GM10847 (cell line): ENCODE measurements around the gene SIGLEC9.

ENCODE experiments used
- POLR2A ChIP-seq: IDR thresholded peaks from 2 replicates; pipeline ENCODE4 v1.6.1; 2011; ENCODE audit not compliant: insufficient read length; ENCODE audit errors: extremely low read depth

Gene SIGLEC9

DNA sequence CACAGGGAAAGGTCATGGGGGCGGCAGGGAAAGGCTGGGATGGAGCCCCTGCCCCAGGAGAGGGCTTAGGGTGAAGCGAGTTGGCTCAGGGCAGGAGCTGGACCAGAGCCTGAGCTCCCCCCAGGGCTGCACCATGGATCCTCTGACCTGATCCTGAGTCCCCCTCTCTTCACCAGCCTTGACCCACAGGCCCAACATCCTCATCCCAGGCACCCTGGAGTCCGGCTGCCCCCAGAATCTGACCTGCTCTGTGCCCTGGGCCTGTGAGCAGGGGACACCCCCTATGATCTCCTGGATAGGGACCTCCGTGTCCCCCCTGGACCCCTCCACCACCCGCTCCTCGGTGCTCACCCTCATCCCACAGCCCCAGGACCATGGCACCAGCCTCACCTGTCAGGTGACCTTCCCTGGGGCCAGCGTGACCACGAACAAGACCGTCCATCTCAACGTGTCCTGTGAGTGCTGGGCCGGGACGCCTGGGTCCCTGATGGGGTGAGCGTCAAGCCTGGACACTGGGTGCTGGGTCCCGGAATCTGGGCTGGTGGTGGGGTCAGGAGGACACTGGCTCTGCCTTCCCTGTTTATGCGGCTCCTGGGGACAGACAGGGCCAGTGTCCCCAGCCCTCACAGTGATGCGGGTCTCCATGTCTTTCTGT is 842 bp downstream of the SIGLEC9 start:
- TF ChIP-seq POLR2A = no peak

DNA sequence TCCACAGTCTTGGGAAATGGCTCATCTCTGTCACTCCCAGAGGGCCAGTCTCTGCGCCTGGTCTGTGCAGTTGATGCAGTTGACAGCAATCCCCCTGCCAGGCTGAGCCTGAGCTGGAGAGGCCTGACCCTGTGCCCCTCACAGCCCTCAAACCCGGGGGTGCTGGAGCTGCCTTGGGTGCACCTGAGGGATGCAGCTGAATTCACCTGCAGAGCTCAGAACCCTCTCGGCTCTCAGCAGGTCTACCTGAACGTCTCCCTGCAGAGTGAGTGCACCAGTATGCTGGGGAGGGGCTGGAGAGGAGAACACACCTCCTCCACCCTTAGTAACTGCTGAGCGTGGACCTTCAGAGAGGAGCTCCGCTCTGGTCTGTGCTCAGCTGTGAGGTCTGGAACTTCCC is 2.3 kb downstream of the SIGLEC9 start:
- no peak for TF ChIP-seq POLR2A

DNA sequence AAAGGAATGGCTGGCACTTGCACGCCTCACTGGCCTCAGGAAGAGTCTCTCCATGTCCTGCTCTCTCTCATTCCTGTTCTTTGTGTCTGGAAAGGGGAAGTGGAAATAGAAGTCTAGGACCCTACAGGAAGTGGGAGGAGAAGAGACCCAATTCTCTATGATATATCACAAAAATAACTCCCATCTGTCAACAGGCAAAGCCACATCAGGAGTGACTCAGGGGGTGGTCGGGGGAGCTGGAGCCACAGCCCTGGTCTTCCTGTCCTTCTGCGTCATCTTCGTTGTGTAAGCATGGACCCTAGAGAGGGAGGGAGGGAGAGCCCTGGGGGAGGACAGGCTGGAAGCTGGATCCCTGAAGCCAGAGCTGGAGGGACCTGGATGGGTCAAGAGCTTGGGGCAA is 3.0 kb downstream of the SIGLEC9 start:
- TF ChIP-seq POLR2A = no peak

DNA sequence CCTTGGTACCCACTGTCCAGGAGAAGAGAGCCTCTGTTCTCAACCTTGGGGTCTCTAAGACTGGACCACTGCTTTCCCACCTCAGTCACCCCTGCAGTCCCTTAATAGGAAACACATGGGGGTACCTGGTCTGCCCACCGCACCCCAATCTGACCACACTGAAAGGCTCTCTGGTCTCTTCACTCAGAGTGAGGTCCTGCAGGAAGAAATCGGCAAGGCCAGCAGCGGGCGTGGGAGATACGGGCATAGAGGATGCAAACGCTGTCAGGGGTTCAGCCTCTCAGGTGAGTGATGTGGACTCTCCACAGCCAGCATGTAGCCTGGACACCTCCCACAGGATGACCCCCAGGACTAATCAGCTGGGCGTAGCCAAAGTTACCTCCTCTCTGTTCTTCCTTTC is 3.5 kb downstream of the SIGLEC9 start:
- TF ChIP-seq POLR2A = no peak

DNA sequence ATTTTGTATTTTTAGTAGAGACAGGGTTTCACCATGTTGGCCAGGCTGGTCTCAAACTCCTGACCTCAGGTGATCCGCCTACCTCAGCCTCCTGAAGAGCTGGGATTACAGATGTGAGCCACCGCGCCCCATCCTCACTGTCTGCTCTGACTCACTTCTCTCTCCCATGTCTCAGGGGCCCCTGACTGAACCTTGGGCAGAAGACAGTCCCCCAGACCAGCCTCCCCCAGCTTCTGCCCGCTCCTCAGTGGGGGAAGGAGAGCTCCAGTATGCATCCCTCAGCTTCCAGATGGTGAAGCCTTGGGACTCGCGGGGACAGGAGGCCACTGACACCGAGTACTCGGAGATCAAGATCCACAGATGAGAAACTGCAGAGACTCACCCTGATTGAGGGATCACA is 5.0 kb downstream of the SIGLEC9 start:
- TF ChIP-seq POLR2A = no peak

DNA sequence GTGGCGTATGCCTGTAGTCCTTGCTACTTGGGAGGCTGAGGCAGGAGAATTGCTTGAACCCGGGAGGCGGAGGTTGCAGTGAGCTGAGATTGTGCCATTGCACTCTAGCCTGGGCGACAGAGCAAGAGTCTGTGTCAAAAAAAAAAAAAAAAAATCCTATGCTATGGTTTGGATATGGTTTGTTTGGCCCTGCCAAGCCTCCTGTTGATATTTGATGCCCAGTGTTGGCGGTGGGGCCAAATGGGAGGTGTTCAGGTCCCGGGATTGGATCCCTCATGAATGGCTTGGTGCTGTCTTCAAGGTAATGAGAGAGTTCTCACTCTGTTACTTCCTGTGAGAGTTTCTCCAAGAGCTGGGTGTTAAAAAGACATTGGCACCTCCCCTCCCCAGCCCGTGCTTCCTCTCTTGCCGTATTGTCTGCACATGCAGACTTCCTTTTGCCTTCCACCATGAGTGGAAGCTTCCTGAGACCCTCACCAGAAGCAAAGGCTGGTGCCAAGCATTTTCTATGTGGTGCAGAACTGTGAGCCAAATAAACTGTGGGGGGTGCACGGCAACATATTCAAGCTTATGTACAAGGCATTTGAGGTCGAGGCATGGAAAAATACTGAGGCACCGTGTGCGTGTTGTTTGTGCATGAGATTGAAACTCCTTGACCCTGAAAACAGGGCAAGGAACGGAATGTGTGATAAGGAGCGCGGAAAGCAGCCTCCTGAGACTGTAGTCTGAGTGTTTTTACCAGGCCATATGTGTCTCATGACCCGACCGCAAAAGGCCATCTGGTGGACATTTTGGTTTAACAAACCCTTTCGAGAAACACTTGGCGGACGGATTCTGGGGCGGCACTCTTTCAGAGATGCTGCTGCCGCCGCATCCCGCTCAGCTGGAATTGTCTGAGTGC is 7.3 kb downstream of the SIGLEC9 start:
- TF ChIP-seq POLR2A = no peak

DNA sequence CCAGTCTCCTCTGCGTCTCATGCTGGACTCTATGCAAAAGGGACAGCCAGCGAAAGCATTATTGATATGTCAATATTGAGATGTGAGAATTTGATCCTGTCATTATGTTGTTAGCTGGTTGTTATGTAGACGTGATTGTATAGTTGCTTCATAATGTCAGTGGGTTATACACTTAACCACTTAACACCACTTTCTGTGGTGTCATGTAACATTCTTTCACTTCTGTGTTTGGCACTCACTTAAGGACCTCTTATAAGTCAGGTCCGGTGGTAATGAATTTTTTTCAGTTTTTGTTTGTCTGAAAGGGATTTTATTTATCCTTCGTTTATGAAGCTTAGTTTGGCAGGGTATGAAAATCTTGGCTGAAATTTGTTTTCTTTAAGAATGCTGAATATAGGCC is 10.3 kb downstream of the SIGLEC9 start:
- no peak for TF ChIP-seq POLR2A

DNA sequence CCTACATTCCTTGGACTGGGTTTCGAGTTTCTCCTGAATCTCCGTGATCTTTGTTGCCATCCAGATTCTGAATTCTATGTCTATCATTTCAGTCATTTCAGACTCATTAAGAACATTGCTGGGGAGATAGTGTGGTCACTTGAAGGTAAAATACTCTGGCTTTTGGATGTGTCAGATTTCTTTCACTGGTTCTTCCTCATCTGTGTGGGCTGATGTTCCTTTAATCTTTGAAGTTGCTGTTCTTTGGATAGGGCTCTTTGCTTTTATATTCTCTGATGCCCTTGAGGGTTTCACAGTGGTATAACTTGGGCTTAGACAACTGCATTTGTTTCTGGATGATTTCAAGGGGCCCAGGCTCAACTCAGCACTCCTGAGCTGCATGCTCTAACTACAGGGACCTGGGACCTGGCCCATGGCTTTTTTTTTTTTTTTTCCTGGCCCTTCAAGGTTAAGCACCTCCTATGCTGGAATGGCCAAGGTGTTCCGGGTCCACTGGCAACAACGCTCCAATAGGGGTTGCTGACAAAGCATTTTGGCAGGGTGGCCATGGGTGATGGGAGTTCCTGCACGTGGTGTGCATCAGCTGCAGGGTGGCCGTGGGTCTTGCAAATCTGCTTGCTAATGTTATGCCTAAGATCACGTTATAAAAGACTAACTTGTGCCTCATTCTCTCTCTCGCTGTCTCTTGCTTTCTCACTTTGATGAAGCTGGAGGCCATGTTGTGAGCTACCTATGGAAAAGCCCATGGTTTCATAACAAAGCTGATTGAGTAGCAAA is 11.5 kb downstream of the SIGLEC9 start:
- TF ChIP-seq POLR2A = no peak

DNA sequence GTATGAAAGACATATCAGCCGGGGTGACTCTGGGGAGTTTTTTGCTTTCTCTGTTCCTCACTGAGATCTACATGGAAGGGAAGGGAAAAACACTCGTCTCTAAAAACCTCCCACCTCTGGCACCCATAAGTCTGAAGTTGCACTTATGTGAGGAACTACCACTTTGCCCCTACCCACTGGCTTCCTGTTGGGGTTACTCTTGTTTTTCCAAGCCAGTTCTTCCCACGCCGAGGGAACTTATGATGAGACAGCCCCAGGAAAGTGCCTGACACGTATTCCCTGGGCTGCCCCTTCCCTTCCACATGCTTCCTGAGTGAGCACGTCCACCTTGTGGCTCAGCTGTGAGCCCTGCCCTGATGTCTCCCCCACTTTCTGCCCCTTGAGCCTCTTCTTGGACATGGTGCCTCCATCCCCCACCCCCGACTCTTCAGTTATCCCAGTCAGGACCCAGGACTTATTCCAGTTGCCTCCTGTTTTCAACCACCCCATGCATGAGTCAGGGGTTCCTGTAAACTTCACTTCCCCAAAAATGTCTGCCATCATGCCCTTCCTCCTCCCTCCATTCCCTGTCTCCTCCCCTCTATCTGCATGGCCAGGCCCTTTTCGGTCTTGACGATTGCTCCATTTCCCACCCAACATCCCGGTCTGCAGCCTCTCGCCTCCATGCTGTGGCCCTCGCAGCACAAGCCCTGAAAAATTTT is 12.3 kb downstream of the SIGLEC9 start:
- TF ChIP-seq POLR2A = no peak

DNA sequence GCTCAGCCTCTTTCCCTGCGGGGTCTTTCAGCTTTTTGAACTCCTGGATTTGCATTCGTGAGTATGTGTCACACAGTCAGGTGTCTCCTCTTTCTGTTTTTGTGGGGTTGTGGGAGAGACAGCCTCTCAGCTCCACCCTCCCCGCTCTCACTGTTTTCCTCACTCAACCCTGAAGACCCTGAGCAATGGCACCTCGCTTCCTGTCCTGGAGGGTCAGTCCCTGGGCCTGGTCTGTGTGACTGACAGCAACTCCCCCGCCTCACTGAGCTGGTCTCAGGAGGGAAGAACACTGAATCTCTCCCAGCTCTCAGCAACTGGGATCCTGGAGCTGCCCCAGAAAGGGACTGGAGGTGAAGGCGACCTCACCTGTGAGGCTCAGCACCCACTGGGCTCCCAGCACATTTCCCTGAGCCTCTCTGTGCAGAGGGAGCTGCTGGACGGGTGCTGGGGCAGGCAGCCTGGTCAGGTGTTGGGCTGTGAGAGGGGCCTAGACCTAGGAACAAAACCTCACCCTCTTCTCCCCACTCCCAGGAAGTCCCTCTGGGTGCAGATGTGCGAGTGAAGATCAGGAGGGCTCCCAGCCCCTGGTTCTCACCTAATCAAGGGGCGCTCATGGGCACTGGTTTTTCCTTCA is 13.2 kb downstream of the SIGLEC9 start:
- no peak for TF ChIP-seq POLR2A

DNA sequence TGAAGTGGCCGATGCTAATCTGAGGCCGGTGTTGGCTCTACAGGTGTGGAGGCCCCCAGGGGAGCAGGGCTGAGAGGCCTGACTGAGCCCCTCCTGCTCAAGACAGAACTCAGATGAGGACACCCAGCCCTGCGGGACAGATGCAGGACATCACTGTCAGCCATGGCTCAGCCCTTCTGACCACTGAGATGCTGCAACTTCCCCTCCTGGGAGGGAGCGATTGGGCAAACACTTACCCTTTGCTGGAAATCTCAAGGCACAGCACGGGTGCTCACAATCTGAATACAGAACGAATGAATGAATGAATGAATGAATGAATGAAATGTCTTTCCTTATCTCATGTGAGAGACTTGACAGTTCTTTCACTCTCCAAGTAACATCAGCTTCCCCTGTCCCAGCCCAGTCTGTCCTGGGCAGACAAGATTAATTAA is 13.9 kb downstream of the SIGLEC9 start:
- no peak for TF ChIP-seq POLR2A

DNA sequence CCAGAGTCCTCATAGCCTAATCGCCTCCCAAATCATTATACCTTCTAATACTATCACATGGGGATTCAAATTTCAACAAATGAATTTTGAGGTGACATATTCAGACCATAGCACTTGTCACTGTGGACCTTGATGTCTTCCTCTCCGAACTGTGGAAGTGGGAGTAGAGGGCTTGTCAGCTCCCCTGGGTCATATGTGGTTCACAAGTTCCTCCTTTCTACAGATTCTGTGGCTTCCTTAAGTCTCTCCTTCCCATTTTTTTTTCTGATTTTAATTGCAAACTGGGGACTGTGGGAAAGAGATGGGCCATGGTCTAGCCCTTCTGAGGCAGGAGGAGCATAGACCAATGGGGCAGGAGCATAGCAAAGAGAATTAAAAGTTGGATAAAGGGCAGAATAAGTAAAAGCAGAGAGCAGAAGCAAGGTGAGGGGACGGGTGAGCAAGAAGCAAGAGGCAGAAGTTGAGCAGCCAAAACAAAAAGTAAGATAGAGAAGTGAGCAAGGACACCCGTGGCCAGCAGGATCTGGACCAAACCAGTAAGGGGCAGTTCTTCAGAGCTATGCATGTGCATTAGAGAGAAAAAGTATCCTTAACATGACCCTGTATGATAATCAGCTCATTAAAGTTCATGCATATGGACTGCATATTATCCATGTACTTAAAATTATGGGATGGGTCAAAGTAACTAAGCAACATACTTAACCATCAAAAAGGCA is 14.8 kb downstream of the SIGLEC9 start:
- no peak for TF ChIP-seq POLR2A

DNA sequence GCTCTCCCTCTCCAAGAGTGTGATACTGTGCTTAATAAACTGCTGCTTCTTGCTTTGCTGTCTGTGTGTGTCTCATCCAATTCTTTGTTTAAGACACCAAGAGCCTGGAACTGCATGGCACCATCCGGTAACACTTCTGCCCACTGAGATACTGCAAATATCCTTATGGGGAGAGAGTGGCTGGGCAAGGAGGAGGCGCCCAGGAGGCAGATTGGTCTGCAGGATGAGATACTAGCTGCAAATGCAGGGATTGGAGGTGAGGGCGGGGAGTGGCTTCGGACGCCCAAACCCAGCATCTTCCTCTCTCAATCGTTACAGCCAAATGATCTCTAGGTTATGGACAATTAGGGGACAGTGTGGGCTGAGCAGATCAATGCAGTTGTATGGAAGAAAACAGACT is 15.7 kb downstream of the SIGLEC9 start:
- TF ChIP-seq POLR2A = no peak

DNA sequence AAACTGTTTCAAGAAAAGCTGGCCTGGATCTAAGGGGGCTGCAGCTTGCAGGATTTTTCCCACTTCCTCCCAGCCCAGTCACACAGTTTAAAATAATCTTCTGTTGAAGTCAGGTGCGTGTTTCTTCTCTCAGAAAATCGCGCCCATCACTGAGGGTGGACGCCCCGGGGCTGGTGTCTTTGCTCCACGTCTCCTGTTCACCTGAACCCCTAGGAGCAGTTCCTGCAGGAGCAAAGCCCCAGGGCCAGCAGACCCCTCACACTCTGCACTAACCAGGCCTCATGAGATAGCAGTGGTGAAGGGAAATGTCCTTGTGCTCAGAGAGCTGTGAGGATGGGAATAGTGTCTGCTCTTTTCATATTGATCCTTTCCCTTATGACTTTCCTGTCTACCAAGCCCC is 16.5 kb downstream of the SIGLEC9 start:
- TF ChIP-seq POLR2A = no peak
